H1 (cell line): ENCODE data around the gene TMEM44. TPM values are rescaled to one million over a fixed set of nuclear protein-coding genes. Genes with fewer than 3 reads are reported as not detected.

ENCODE experiments used
- CTCF ChIA-PET: fragments of 300-600 bp; sonication (Branson Sonifier 250); formaldehyde crosslinking; loops from one replicate; lab custom pipeline; 2021; ENCODE audit not compliant: partially characterized antibody; lab: Charles Lee
- POLR2A ChIA-PET: fragments of 300-600 bp; sonication (Branson Sonifier 250); formaldehyde crosslinking; loops from one replicate; lab custom pipeline; 2021; ENCODE audit warnings: inconsistent platforms; ENCODE audit not compliant: partially characterized antibody; lab: Charles Lee
- DNase-seq, 2 experiments: peaks; one replicate each; pipeline versions ENCODE4 v3.0.0 to v3.0.0-alpha.2; 2010 to 2022; ENCODE audit warnings: low spot score in 2 of 2, low read depth in 1 of 2, mixed read lengths in 1 of 2
- FAIRE-seq: peaks from 2 replicates; lab custom pipeline; 2011; peaks lifted over from hg19 to GRCh38; lab: Jason Lieb, UNC
- H2AFZ ChIP-seq: 2 replicates; pipeline ENCODE4 v1.8.1; 2012; ENCODE audit warnings: low read length, inconsistent platforms
- H2AK5ac ChIP-seq: 2 replicates; pipeline ENCODE4 v1.6.1; 2013; ENCODE audit warnings: low read depth, low read length
- H2BK120ac ChIP-seq: replicated peaks from 2 replicates; pipeline ENCODE3; 2013; ENCODE audit warnings: low read depth, low read length, inconsistent platforms
- H2BK12ac ChIP-seq: 2 replicates; pipeline ENCODE4 v1.6.1; 2013; ENCODE audit warnings: low read depth, low read length
- H2BK15ac ChIP-seq: 2 replicates; pipeline ENCODE4 v1.6.1; 2013; ENCODE audit warnings: low read length
- H2BK20ac ChIP-seq: 2 replicates; pipeline ENCODE4 v1.6.1; 2013; ENCODE audit warnings: low read length
- H2BK5ac ChIP-seq: 2 replicates; pipeline ENCODE4 v1.6.1; 2013; ENCODE audit warnings: low read depth, low read length
- H3K14ac ChIP-seq: 2 replicates; pipeline ENCODE4 v1.6.1; 2013; ENCODE audit warnings: inconsistent platforms; ENCODE audit not compliant: insufficient read length
- H3K18ac ChIP-seq: 2 replicates; pipeline ENCODE4 v1.6.1; 2013; ENCODE audit warnings: low read length; ENCODE audit errors: extremely low read depth
- H3K23ac ChIP-seq: 2 replicates; pipeline ENCODE4 v1.6.1; 2013; ENCODE audit warnings: inconsistent platforms; ENCODE audit not compliant: insufficient read length
- H3K23me2 ChIP-seq: 2 replicates; pipeline ENCODE4 v1.6.1; 2013; ENCODE audit warnings: low read depth, low read length
- H3K27ac ChIP-seq: 2 replicates; pipeline ENCODE4 v1.6.1; 2011; ENCODE audit warnings: low read depth, low read length, inconsistent platforms
- H3K27me3 ChIP-seq, 4 experiments: replicated peaks in 1 of 4; 1 replicate in 1 of 4; 2 replicates in 3 of 4; pipeline versions ENCODE4 v1.6.1 to v1.8.1; 2011 to 2013; ENCODE audit warnings: low read length in 3 of 4, mild to moderate bottlenecking in 3 of 4, inconsistent platforms in 2 of 4, mixed read lengths in 2 of 4, moderate library complexity in 1 of 4; ENCODE audit not compliant: control insufficient read depth in 3 of 4, insufficient read depth in 3 of 4; ENCODE audit errors: extremely low read depth in 1 of 4
- H3K36me3 ChIP-seq, 4 experiments: 2 replicates each; pipeline versions ENCODE4 v1.6.1 to v1.8.1; 2011 to 2013; ENCODE audit warnings: mild to moderate bottlenecking in 4 of 4, low read length in 3 of 4, moderate library complexity in 2 of 4, control low read depth in 1 of 4, inconsistent platforms in 1 of 4; ENCODE audit not compliant: insufficient read depth in 4 of 4, control insufficient read depth in 2 of 4
- H3K4ac ChIP-seq: replicated peaks from 2 replicates; pipeline ENCODE3; 2013; ENCODE audit warnings: low read length, low read depth, mixed read lengths, inconsistent platforms; ENCODE audit not compliant: insufficient read length
- H3K4me1 ChIP-seq, 4 experiments: replicated peaks in 1 of 4; 1 replicate in 1 of 4; 2 replicates in 3 of 4; pipeline versions ENCODE4 v1.6.1 to v1.8.1; 2011 to 2013; ENCODE audit warnings: low read length in 3 of 4, inconsistent platforms in 2 of 4, mixed read lengths in 1 of 4; ENCODE audit not compliant: insufficient read depth in 4 of 4, control insufficient read depth in 3 of 4
- H3K4me2 ChIP-seq, 2 experiments: 2 replicates each; pipeline versions ENCODE4 v1.6.1 to v1.8.1; 2011 to 2013; ENCODE audit warnings: low read depth in 2 of 2, low read length in 2 of 2, control low read depth in 1 of 2, inconsistent platforms in 1 of 2, mild to moderate bottlenecking in 1 of 2; ENCODE audit not compliant: insufficient read depth in 1 of 2
- H3K4me3 ChIP-seq, 4 experiments: fragments of 200-600, 300-600 bp in 1 of 4; sonication (generic), shearing (Covaris generic), sonication (Bioruptor Twin) in 1 of 4; 2 replicates each; pipeline versions ENCODE4 v1.5.1 to v1.8.1; 2011 to 2016; ENCODE audit warnings: low read length in 4 of 4, low read depth in 3 of 4, control low read depth in 2 of 4, inconsistent platforms in 2 of 4, mild to moderate bottlenecking in 2 of 4, mixed read lengths in 1 of 4, moderate library complexity in 1 of 4; ENCODE audit not compliant: insufficient read depth in 2 of 4; ENCODE audit errors: extremely low read depth in 1 of 4
- H3K56ac ChIP-seq: replicated peaks from 2 replicates; pipeline ENCODE3; 2013; ENCODE audit warnings: low read depth, mild to moderate bottlenecking, mixed read lengths, low read length, inconsistent platforms; ENCODE audit not compliant: insufficient read length
- H3K79me1 ChIP-seq: 2 replicates; pipeline ENCODE4 v1.6.1; 2013; ENCODE audit warnings: low read depth, low read length, control low read depth
- H3K79me2 ChIP-seq, 2 experiments: 2 replicates each; pipeline versions ENCODE4 v1.6.1 to v1.8.1; 2012 to 2013; ENCODE audit warnings: low read length in 2 of 2, mild to moderate bottlenecking in 2 of 2, inconsistent platforms in 1 of 2; ENCODE audit not compliant: insufficient read depth in 2 of 2, control insufficient read depth in 1 of 2
- H3K9ac ChIP-seq, 4 experiments: replicated peaks in 1 of 4; 1 replicate in 1 of 4; 2 replicates in 3 of 4; pipeline versions ENCODE4 v1.6.1 to v1.8.1; 2011 to 2013; ENCODE audit warnings: low read depth in 3 of 4, low read length in 3 of 4, control low read depth in 2 of 4, mild to moderate bottlenecking in 2 of 4, moderate library complexity in 2 of 4, inconsistent platforms in 1 of 4; ENCODE audit errors: extremely low read depth in 1 of 4
- H3K9me3 ChIP-seq, 2 experiments: 2 replicates each; pipeline versions ENCODE4 v1.6.1 to v1.8.1; 2012 to 2013; ENCODE audit warnings: mild to moderate bottlenecking in 2 of 2, moderate library complexity in 2 of 2, control low read depth in 1 of 2, inconsistent platforms in 1 of 2, low read depth in 1 of 2, low read length in 1 of 2, mixed read lengths in 1 of 2; ENCODE audit not compliant: insufficient read depth in 2 of 2
- H4K20me1 ChIP-seq, 2 experiments: replicated peaks in 1 of 2; 2 replicates each; pipeline versions ENCODE3 to v1.8.1; 2011 to 2013; ENCODE audit warnings: inconsistent platforms in 2 of 2, low read length in 2 of 2, mild to moderate bottlenecking in 1 of 2; ENCODE audit not compliant: insufficient read depth in 2 of 2, control insufficient read depth in 1 of 2
- H4K5ac ChIP-seq: 2 replicates; pipeline ENCODE4 v1.6.1; 2013; ENCODE audit warnings: low read length, low read depth, mixed read lengths, inconsistent platforms; ENCODE audit not compliant: insufficient read length
- H4K8ac ChIP-seq: 2 replicates; pipeline ENCODE4 v1.8.0; 2013; ENCODE audit warnings: mild to moderate bottlenecking, moderate library complexity, low read length, inconsistent platforms; ENCODE audit not compliant: insufficient read depth; ENCODE audit errors: extremely low read depth
- H4K91ac ChIP-seq: replicated peaks from 2 replicates; pipeline ENCODE3; 2013; ENCODE audit warnings: low read length, mixed read lengths, inconsistent platforms; ENCODE audit not compliant: insufficient read length
- GTF2F1 ChIP-seq: IDR thresholded peaks from 2 replicates; pipeline ENCODE4 v1.6.1; 2012; ENCODE audit warnings: low read depth, low read length, improper control_type of control experiment, borderline replicate concordance
- SRF ChIP-seq: IDR thresholded peaks from 2 replicates; pipeline ENCODE4 v1.6.1; 2011; ENCODE audit warnings: mild to moderate bottlenecking, low read depth, low read length, moderate library complexity
- SUZ12 ChIP-seq: fragments of 200-600 bp; sonication (generic); IDR thresholded peaks from 2 replicates; pipeline ENCODE4 v1.6.1; 2012; ENCODE audit warnings: mild to moderate bottlenecking, inconsistent platforms, low read length, moderate library complexity, mixed read lengths
- TAF7 ChIP-seq: optimal IDR thresholded peaks from 2 replicates; pipeline ENCODE3; 2011; ENCODE audit warnings: low read depth, mild to moderate bottlenecking, inconsistent platforms, low read length, moderate library complexity, borderline replicate concordance
- TBP ChIP-seq: IDR thresholded peaks from 2 replicates; pipeline ENCODE4 v1.6.1; 2011; ENCODE audit warnings: low read depth, low read length, improper control_type of control experiment
- USF2 ChIP-seq: IDR thresholded peaks from 2 replicates; pipeline ENCODE4 v1.6.1; 2011; ENCODE audit warnings: low read length, improper control_type of control experiment
- ZNF274 ChIP-seq: IDR thresholded peaks from 2 replicates; pipeline ENCODE4 v1.7.0; 2012; ENCODE audit warnings: low read length, borderline replicate concordance; ENCODE audit errors: extremely low read depth
- WGBS, 2 experiments: shearing (Covaris generic) in 1 of 2; methylation state at CpG; one replicate each; pipeline versions ENCODE4 v1.1.6 to v1.1.7; 2013 to 2015; ENCODE audit warnings: low lambda C conversion rate in 2 of 2, mixed read lengths in 2 of 2, inconsistent platforms in 1 of 2, low coverage in 1 of 2, missing lambda C conversion rate in 1 of 2; ENCODE audit not compliant: insufficient replicate concordance in 2 of 2, insufficient coverage in 1 of 2, insufficient read length in 1 of 2; ENCODE audit errors: extremely low coverage in 1 of 2, missing lambda C conversion rate in 1 of 2; 5-methylcytosine and 5-hydroxymethylcytosine counted together
- polyA plus RNA-seq, 7 experiments: library from polyadenylated mRNA; depleted of rRNA in 3 of 7; stranded (reverse) in 5 of 7; unstranded in 2 of 7; fragments of >200 nt in 5 of 7; fragments of 200-250 nt in 2 of 7; gene quantifications; 1 replicate in 5 of 7; 2 replicates in 1 of 7; 4 replicates in 1 of 7; pipeline versions ENCODE4 v1.2.1 to v1.2.3, GENCODE V29; 2011 to 2013; ENCODE audit warnings: missing spikeins in 2 of 7, mixed read lengths in 2 of 7
- total RNA-seq: library from RNA; stranded (reverse); fragmentation: NEBNext Ultra II Directional; extraction: Animal tissue kit (Norgen Biotek cat#: 25700); gene quantifications from 2 replicates; pipeline ENCODE4 v1.2.1, GENCODE V29; 2021

Gene TMEM44
- total and polyA plus RNA-seq, 2 of the 8 experiments (the other 6 are each of a cell fraction or from before 2014, with no cell fraction given): 14.0 to 16.7 TPM

- no peaks in the 10 kb centered on the region for H3K27me3 ChIP-seq
- no peak overlapping the region for H4K5ac ChIP-seq
- WGBS, 2 experiments: 72% methylated on average over 8 of the region's 8 CpGs; no CpG with 5 or more reads in 1 of the 2 experiments
- H3K79me2 ChIP-seq: no peaks in the 10 kb centered on the region
- no peak overlapping the region for H4K8ac ChIP-seq
- H3K4me2 ChIP-seq: no peak overlapping the region
- H3K36me3 ChIP-seq: no peaks in the 10 kb centered on the region
- H2BK20ac ChIP-seq: no peak overlapping the region
- no peak overlapping the region for H3K4me3 ChIP-seq
- no peak overlapping the region for H2AFZ ChIP-seq
- no peak overlapping the region for H2BK5ac ChIP-seq
- H3K56ac ChIP-seq: no peak overlapping the region
- ChIA-PET POLR2A (no interaction called here), CTCF (interaction anchor here (1.6 to 1.7 kb wide), 2 partner anchors 37 to 66 kb away, joined by 4 to 7 read pairs; no protein-coding TSS in a partner anchor)
- no peak overlapping the region for H3K23ac ChIP-seq
- no peak overlapping the region for H2AK5ac ChIP-seq
- no peak overlapping the region for H3K27ac ChIP-seq
- H3K9ac ChIP-seq: no peak overlapping the region
- FAIRE-seq (no peak), DNase-seq (no peak)
- no peak overlapping the region for H2BK120ac ChIP-seq
- peaks cover 2 to 4% of the 10 kb centered on the region in 2 experiments; a peak in 2 of 4 replicates for H3K9me3 ChIP-seq
- H4K20me1 ChIP-seq: no peaks in the 10 kb centered on the region
- H3K18ac ChIP-seq: no peak overlapping the region
- no peaks in the 10 kb centered on the region for H3K4me1 ChIP-seq
- no peak overlapping the region for H2BK15ac ChIP-seq
- no peak overlapping the region for H4K91ac ChIP-seq
- no peaks in the 10 kb centered on the region for H3K23me2 ChIP-seq
- no peak overlapping the region for H2BK12ac ChIP-seq
- H3K14ac ChIP-seq: no peak overlapping the region
- no peaks in the 10 kb centered on the region for H3K79me1 ChIP-seq
- TF ChIP-seq TAF7 (no peak), USF2 (no peak), ZNF274 (no peak), SRF (no peak), TBP (no peak), GTF2F1 (no peak), SUZ12 (no peak)
- H3K4ac ChIP-seq: no peak overlapping the region
Measured at GRCh38 chr3:194537732-194538247, 95.4 kb downstream of the TMEM44 start.
